KMS-11 (cell line): Measurements from ENCODE around the gene MMRN1.

ENCODE experiments used
- H2AFZ ChIP-seq: fragments of 200-600 bp; sonication (generic); 2 replicates; pipeline ENCODE4 v1.6.1; 2016; ENCODE audit warnings: antibody characterized with exemption, mixed run types, low read depth
- H3K27ac ChIP-seq: fragments of 200-600 bp; sonication (generic); 2 replicates; pipeline ENCODE4 v1.6.1; 2016; ENCODE audit warnings: mild to moderate bottlenecking, mixed run types
- H3K27me3 ChIP-seq: fragments of 200-600 bp; sonication (generic); 2 replicates; pipeline ENCODE4 v1.6.1; 2017; ENCODE audit warnings: mild to moderate bottlenecking, low read depth, mixed run types, moderate library complexity; ENCODE audit not compliant: insufficient read depth
- H3K36me3 ChIP-seq: fragments of 200-600 bp; sonication (generic); 2 replicates; pipeline ENCODE4 v1.6.1; 2017; ENCODE audit warnings: mild to moderate bottlenecking, mixed run types; ENCODE audit not compliant: insufficient read depth
- H3K4me1 ChIP-seq: fragments of 200-600 bp; sonication (generic); 2 replicates; pipeline ENCODE4 v1.6.1; 2016; ENCODE audit warnings: mild to moderate bottlenecking, low read depth, mixed run types; ENCODE audit not compliant: poor library complexity, severe bottlenecking
- H3K4me2 ChIP-seq: fragments of 200-600 bp; sonication (generic); 2 replicates; pipeline ENCODE4 v1.7.0; 2016; ENCODE audit warnings: mild to moderate bottlenecking, mixed run types
- H3K4me3 ChIP-seq: fragments of 200-600 bp; sonication (generic); IDR thresholded peaks from 2 replicates; pipeline ENCODE4 v1.6.1; 2017; ENCODE audit warnings: low read depth, low read length, mixed read lengths; ENCODE audit not compliant: insufficient read depth
- H3K79me2 ChIP-seq: fragments of 200-600 bp; sonication (generic); 2 replicates; pipeline ENCODE4 v1.6.1; 2016; ENCODE audit warnings: low read depth, mixed run types; ENCODE audit not compliant: insufficient read depth
- H3K9ac ChIP-seq: fragments of 200-600 bp; sonication (generic); 2 replicates; pipeline ENCODE4 v1.6.1; 2016; ENCODE audit warnings: mild to moderate bottlenecking, mixed run types
- H4K20me1 ChIP-seq: fragments of 200-600 bp; sonication (generic); 2 replicates; pipeline ENCODE4 v1.6.1; 2016; ENCODE audit warnings: mild to moderate bottlenecking, mixed run types; ENCODE audit not compliant: insufficient read depth
- CTCF ChIP-seq: fragments of 200-600 bp; sonication (generic); conservative IDR thresholded peaks from 2 replicates; pipeline ENCODE4 v1.6.1; 2017; ENCODE audit warnings: low read depth, mild to moderate bottlenecking, antibody characterized with exemption, low read length, moderate library complexity, mixed read lengths

MMRN1 gene

GRCh38 chr4:89988268-89988667, 93.6 kb downstream of the MMRN1 start:
- Histone ChIP-seq H3K36me3 (no peaks in the 10 kb centered on the region), H3K4me3 (no peak overlapping the region), H3K27me3 (no peaks in the 10 kb centered on the region), H4K20me1 (no peaks in the 10 kb centered on the region), H2AFZ (no peak overlapping the region), H3K79me2 (no peaks in the 10 kb centered on the region), H3K4me2 (no peak overlapping the region), H3K9ac (no peak overlapping the region), H3K27ac (no peak overlapping the region), H3K4me1 (no peaks in the 10 kb centered on the region)
- no peak for TF ChIP-seq CTCF

DNA sequence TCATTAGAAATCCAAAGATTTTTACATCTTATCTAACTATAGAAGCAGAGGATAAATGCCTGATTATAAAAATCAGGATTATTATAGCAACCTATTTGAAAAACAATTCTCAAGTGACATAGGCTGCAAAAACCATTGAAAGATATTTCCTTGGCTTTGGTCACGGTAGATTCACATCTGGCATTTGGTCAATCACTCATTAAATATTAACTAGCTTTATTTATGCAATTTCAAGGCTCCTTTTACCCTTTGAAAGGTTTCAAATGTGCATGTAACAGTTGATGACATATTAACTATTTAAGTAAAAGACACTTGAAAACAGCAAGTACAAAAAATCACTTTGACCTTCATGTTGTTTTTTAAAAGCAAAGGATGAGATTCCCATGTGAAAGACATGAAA, 98.1 kb downstream of the MMRN1 start:
- Histone ChIP-seq H3K4me3 (no peak overlapping the region), H3K27ac (no peak overlapping the region), H3K4me2 (no peak overlapping the region), H3K27me3 (no peaks in the 10 kb centered on the region), H4K20me1 (no peaks in the 10 kb centered on the region), H3K36me3 (no peaks in the 10 kb centered on the region), H3K4me1 (no peaks in the 10 kb centered on the region), H3K79me2 (no peaks in the 10 kb centered on the region), H2AFZ (no peak overlapping the region), H3K9ac (no peak overlapping the region)
- TF ChIP-seq CTCF: no peak

DNA sequence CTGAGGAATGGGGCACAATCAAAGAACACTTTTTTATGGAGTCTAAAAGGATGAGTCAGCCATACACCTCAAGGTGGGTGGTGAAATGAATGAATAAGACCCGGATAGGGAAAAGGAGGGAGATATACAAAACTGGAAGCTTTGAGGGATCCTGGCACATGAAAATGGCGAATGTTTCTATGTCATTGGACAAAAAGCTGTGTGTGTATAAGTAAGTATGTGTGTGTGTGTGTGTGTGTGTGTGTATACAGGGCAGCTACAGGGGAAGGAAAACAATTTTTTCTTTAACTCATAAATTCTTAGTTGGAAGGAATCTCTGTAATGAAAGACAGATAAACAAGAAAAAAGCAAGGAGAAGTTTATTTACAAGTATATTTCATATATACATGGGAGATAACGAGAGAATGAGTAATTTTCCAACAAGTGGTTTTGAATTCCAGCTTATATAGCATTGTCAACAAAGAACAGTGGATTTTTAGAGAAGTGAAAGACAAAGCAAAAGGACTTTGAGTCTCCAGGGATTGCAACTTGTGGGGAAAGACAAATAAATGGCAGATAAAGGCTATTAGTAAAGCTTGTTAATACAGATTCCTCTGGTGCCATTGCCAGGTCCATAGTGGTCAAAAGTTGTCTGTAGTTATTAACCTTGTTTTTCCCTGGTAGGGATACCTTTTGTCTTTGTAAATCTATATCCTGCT, 99.7 kb downstream of the MMRN1 start:
- TF ChIP-seq CTCF: no peak

DNA sequence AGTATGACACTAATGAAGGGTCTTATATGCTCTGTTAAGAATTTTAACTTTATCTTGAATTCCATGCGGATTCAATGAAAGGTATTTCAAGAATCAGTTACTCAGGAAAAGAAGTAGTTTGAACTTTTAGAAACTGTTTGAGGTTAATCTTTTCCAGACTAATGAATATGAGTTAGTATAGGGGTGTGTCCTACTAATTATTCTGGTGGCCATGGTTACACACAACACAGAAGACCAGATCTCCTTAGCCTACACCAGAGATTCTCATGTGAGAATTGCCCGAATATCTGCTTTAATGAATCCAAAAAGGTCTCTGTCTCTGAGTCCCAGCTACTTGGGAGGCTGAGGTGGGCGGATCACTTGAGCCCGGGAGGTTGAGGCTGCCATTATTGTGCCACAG, 100.4 kb downstream of the MMRN1 start:
- Histone ChIP-seq H3K9ac (no peak overlapping the region), H3K4me3 (no peak overlapping the region)
- TF ChIP-seq CTCF: no peak

More for the DNA sequence above, 99.7 kb downstream of the MMRN1 start:
- H4K20me1 ChIP-seq: no peaks in the 10 kb centered on the region
- no peaks in the 10 kb centered on the region for H3K36me3 ChIP-seq
- H3K4me3 ChIP-seq: no peak overlapping the region
- no peak overlapping the region for H2AFZ ChIP-seq
- H3K4me1 ChIP-seq: no peaks in the 10 kb centered on the region
- no peaks in the 10 kb centered on the region for H3K79me2 ChIP-seq
- no peaks in the 10 kb centered on the region for H3K27me3 ChIP-seq
- no peak overlapping the region for H3K4me2 ChIP-seq
- no peak overlapping the region for H3K9ac ChIP-seq
- no peak overlapping the region for H3K27ac ChIP-seq

More for the DNA sequence above, 100.4 kb downstream of the MMRN1 start:
- H3K79me2 ChIP-seq: no peaks in the 10 kb centered on the region
- no peak overlapping the region for H3K4me2 ChIP-seq
- H4K20me1 ChIP-seq: no peaks in the 10 kb centered on the region
- H3K27ac ChIP-seq: no peak overlapping the region
- H2AFZ ChIP-seq: no peak overlapping the region
- no peaks in the 10 kb centered on the region for H3K36me3 ChIP-seq
- no peaks in the 10 kb centered on the region for H3K4me1 ChIP-seq
- H3K27me3 ChIP-seq: no peaks in the 10 kb centered on the region
